T47D (cell line): Measurements from ENCODE around the gene TEAD3.
A peak's percentile ranks its signal among the peaks of the same experiment; 100 is the strongest.

Source experiments
- DNase-seq, 2 experiments: peaks; one replicate each; pipeline versions ENCODE4 v3.0.0 to v3.0.0-alpha.2; 2011 to 2012; ENCODE audit warnings: low read depth in 1 of 2, low spot score in 1 of 2
- JUND ChIP-seq: IDR thresholded peaks from 2 replicates; pipeline ENCODE4 v1.6.1; 2012; ENCODE audit warnings: low read depth
- in situ Hi-C: cut with HindIII; loops from 2 replicates; pipeline ENCODE4 v1.10.0; 2016; ENCODE audit warnings: low sequenced_read_pairs, low pct_unique_long_range_greater_than_20kb

The TEAD3 gene

GRCh38 chr6:35465646-35466045 lies 31.2 kb downstream of the TEAD3 start:
- in situ Hi-C loops, result no loop called here
- no peak for DNase-seq
- no peak for TF ChIP-seq JUND

- in situ Hi-C loops, result no loop called here
- no peak for DNase-seq
- no peak for TF ChIP-seq JUND
Measured at GRCh38 chr6:35463292-35463691, 33.6 kb downstream of the TEAD3 start.

DNA sequence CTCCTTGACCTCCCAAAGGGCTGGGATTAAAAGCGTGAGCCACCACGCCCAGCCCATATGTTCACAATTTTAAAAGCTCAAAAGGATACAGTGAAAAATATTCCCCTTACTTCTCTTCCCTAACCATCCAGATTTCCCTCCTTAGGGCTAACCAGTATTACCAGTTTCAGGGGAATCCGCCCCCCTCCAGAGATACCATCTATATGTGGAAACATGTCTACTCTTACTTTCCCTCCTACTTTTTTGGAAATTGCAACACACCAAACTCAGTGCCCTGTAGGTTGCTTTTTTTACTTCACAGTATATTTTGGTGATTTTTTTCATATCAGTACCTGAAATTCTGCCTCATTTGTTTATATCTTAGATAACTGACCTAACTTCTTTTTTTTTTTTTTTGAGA lies 35.6 kb downstream of the TEAD3 start:
- in situ Hi-C loops, result no loop called here
- peak in 1 of 2 experiments; percentile 87 for DNase-seq
- TF ChIP-seq JUND, result no peak

- no peak for DNase-seq
- TF ChIP-seq JUND, result no peak
- in situ Hi-C loops, result no loop called here
Measured at GRCh38 chr6:35457907-35458306, 39.0 kb downstream of the TEAD3 start.

DNA sequence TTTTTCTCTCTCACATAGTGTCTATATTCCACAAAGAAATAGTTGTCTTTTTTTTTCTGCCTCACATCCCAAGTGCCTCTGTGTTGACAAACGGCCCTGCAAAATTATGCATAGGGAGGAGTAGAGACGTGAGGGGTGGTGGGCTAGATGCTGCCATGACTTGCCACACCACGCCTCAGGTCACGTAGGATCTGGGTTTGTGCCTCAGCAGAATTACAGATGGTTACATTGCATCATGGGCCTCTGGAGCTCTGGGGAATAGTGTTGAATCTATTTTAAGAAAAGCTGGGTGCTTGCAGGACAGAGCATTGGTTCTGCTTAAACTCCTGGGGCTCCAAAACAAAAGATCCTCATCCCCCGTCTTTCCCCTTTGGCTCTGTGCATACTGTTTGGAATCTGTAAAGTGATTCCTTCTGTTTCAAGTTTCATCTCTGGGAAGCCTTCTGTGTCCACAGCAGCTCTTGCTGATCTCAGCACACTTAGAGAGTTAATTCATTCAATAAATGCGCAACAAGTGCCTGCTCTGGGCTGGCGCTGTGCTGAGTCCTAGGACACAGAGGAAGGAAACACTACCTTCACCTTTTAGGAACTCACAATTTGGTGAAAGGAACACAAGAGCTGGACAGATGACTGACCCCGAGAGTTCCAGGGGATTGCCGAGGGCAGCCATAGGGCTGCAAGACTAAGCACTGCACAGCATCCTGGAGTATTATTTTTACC lies 42.3 kb downstream of the TEAD3 start:
- no peak for DNase-seq
- in situ Hi-C loops, result no loop called here

GRCh38 chr6:35453236-35453635 lies 43.6 kb downstream of the TEAD3 start:
- DNase-seq, result no peak
- no peak for TF ChIP-seq JUND
- in situ Hi-C loops, result no loop called here

More for the DNA sequence above, 42.3 kb downstream of the TEAD3 start:
- TF ChIP-seq JUND, result no peak

DNA sequence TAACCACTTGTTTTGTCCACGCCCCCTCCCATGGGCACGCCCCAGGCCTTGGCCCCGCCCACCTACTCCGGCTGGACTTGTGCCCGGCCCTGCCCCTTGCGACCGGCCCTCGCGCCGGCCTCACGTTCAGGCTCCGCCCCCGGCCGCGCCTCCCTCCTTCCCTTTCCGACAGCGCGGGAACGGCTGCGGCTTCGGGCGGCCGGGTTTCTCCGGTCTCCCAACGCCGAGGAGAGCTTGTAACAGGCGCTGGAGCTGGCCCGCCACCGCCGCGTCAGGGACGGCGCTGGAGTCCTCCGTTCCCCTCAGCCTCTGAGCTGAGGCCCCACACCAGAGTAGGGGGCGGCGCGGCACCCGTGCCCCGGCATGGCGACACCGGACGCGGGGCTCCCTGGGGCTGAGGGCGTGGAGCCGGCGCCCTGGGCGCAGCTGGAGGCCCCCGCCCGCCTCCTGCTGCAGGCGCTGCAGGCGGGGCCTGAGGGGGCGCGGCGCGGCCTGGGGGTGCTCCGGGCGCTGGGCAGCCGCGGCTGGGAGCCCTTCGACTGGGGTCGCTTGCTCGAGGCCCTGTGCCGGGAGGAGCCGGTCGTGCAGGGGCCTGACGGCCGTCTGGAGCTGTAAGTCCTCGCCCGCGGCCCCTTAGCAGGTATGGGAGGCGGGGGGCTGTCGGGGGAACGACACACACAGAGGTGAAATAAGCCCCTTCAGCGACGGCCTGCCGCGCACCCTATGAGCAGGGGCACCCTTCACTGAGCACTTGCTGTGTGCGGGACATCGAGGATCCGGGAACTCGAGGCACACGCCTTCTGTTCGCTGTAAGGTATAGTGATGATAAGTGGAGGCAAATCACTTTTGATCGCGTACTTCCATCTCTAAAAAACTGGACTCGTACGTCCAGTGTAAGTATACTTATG lies 44.4 kb downstream of the TEAD3 start, which contains the start of gene FANCE:
TSS of gene FANCE (plus strand) at position 156 of the 908 bp plus-strand sequence. CDS start at position 364, 208 bp downstream.
- in situ Hi-C loops, result no loop called here
- TF ChIP-seq JUND, result no peak
- peak; percentile 78 to 95 for DNase-seq

DNA sequence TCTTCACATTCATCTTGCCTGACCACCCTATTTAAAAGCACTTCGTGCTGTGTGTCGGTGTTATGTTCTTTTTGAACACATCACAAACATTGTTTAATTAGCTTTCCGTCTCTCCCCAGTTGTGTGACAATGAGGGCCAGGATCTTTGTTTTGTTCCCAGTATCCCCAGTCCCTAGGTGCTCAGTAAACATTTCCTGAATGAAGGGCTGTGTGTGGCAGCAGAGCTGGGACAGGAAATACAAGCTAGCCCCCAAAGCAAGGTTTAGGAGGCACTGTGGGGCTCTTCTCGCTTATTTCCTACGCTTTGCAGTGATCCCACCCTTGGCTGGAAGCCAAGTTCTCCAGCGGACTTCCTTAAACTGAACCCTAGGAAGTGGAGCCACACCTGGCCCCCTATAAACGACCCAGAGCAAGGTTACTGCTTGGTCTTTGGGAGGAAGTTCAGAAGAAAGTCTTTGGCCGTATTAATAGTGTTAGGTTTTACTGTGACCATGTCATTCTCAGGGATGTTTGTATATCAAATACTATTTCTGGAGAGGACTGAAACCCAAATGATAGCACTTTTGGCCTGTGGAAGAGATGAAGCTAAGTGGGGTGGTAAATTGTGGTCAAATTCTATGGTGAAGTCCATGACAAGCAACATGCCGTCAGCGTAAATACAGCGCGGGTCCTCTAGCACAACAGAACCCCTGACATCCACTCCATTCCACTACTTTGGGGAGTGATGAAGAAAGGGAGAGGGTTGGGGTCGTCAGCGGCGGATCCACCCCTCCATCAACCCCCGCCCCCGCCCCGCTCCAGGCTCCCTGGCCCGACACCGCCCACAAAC lies 45.3 kb downstream of the TEAD3 start:
- TF ChIP-seq JUND, result no peak
- DNase-seq, result no peak
- in situ Hi-C loops, result no loop called here

GRCh38 chr6:35449287-35449881 lies 47.5 kb downstream of the TEAD3 start:
- in situ Hi-C loops, result no loop called here
- DNase-seq, result peak; percentile 70 to 78

DNA sequence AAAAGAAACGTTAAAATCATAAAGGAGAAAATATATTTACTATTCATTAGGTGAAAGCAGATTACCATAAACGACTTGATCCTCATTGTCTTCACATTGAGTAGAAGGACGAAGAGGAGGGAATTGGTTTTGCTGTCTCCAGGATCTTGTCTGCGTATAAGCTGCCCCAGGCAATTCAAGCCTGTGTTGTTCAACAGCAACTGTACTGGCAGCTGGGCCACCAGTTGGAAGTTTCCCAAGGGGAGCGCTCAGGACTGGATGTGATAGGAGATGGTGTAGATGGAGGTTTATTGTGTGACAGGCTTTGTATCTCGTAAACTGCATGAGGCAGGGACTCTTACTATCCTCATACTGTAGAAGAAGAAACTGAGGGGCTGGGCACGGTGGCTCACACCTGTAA lies 48.7 kb downstream of the TEAD3 start:
- in situ Hi-C loops, result no loop called here
- no peak for DNase-seq
- TF ChIP-seq JUND, result no peak

More at GRCh38 chr6:35449287-35449881, 47.5 kb downstream of the TEAD3 start:
- no peak for TF ChIP-seq JUND

DNA sequence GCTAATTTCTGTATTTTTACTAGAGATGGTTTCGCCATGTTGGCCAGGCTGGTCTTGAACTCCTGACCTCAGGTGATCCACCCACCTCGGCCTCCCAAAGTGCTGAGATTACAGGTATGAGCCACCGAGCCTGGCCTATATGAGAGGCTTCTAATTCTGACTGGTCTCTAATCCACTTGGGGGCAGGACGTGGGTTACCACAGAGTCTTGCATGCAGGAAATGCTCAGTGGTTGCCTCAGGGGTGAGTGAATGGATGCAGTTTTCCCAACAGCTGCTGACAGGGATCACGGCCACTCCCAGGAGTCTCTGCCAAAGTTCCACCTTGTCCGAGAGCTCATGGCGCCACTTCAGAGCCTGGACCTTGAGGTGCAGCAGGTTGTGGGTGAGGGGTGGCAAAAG lies 51.2 kb downstream of the TEAD3 start:
- in situ Hi-C loops, result no loop called here
- DNase-seq, result no peak

More for the DNA sequence above, 51.2 kb downstream of the TEAD3 start:
- TF ChIP-seq JUND, result no peak
